PC-9 (cell line): Measurements from ENCODE around the gene FAF1. TPM values are rescaled to one million over a fixed set of nuclear protein-coding genes. Genes with fewer than 3 reads are reported as not detected.

Experiments used
- BruUV-seq: library from RNA; stranded (reverse); fragments of 400-500 nt; replicated peaks from 2 replicates; lab custom pipeline; 2021; lab: Mats Ljungman, UMichigan
- CTCF ChIA-PET: fragments of 300-600 bp; sonication (Branson Sonifier 250); formaldehyde crosslinking; loops from one replicate; lab custom pipeline; 2022; ENCODE audit warnings: antibody characterized with exemption; lab: Charles Lee
- POLR2A ChIA-PET: fragments of 300-600 bp; sonication (Branson Sonifier 250); formaldehyde crosslinking; loops from one replicate; lab custom pipeline; 2022; ENCODE audit warnings: antibody characterized with exemption; ENCODE audit not compliant: unreplicated experiment; lab: Charles Lee
- DNase-seq, 2 experiments: peaks; one replicate each; pipeline versions ENCODE4 v3.0.0 to v3.0.0-alpha.2; 2015 to 2022; ENCODE audit warnings: mixed read lengths in 1 of 2
- H2AFZ ChIP-seq: fragments of 200-600 bp; sonication (generic); 2 replicates; pipeline ENCODE4 v1.8.1; 2017; ENCODE audit warnings: antibody characterized with exemption
- H3F3A ChIP-seq: fragments of 200-600 bp; sonication (generic); 2 replicates; pipeline ENCODE4 v1.8.1; 2017; ENCODE audit warnings: antibody characterized with exemption, mild to moderate bottlenecking, low read depth; ENCODE audit not compliant: insufficient read depth
- H3K27ac ChIP-seq: fragments of 200-600 bp; sonication (generic); 2 replicates; pipeline ENCODE4 v1.6.1; 2016; ENCODE audit warnings: mixed run types
- H3K27me3 ChIP-seq: fragments of 200-600 bp; sonication (generic); 2 replicates; pipeline ENCODE4 v1.6.1; 2016; ENCODE audit warnings: low read depth, mixed run types; ENCODE audit not compliant: insufficient read depth
- H3K36me3 ChIP-seq: fragments of 200-600 bp; sonication (generic); 2 replicates; pipeline ENCODE4 v1.6.1; 2016; ENCODE audit warnings: low read depth, mixed run types
- H3K4me1 ChIP-seq: fragments of 200-600 bp; sonication (generic); replicated peaks from 2 replicates; pipeline ENCODE4 v1.6.1; 2016; ENCODE audit warnings: mixed run types; ENCODE audit not compliant: insufficient read depth
- H3K4me2 ChIP-seq: fragments of 200-600 bp; sonication (generic); 2 replicates; pipeline ENCODE4 v1.6.1; 2017; ENCODE audit warnings: mixed run types
- H3K4me3 ChIP-seq: fragments of 200-600 bp; sonication (generic); 2 replicates; pipeline ENCODE4 v1.6.1; 2016; ENCODE audit warnings: mixed run types
- H3K79me2 ChIP-seq: fragments of 200-600 bp; sonication (generic); 2 replicates; pipeline ENCODE4 v1.6.1; 2017; ENCODE audit warnings: low read depth, mixed run types
- H3K9me2 ChIP-seq: fragments of 200-600 bp; sonication (generic); 2 replicates; pipeline ENCODE4 v1.8.1; 2017; ENCODE audit warnings: mild to moderate bottlenecking; ENCODE audit not compliant: insufficient read depth
- H3K9me3 ChIP-seq: fragments of 200-600 bp; sonication (generic); 2 replicates; pipeline ENCODE4 v1.8.1; 2016; ENCODE audit warnings: low read depth; ENCODE audit not compliant: insufficient read depth
- H4K20me1 ChIP-seq: fragments of 200-600 bp; sonication (generic); 2 replicates; pipeline ENCODE4 v1.8.1; 2017; ENCODE audit not compliant: insufficient read depth
- CTCF ChIP-seq: fragments of 200-600 bp; sonication (generic); conservative IDR thresholded peaks from 2 replicates; pipeline ENCODE4 v1.6.1; 2017; ENCODE audit warnings: mixed run types, antibody characterized with exemption, mild to moderate bottlenecking, moderate library complexity
- EZH2 ChIP-seq: fragments of 200-600 bp; sonication (generic); IDR thresholded peaks from 2 replicates; pipeline ENCODE4 v1.8.0; 2017; ENCODE audit warnings: antibody characterized with exemption, low read depth
- intact Hi-C: fragments of 100-400 bp; cut with micrococcal nuclease; formaldehyde crosslinking; loops from one replicate; pipeline ENCODE4 v1.10.0; 2022; ENCODE audit not compliant: unreplicated experiment
- total RNA-seq: library from RNA; stranded (reverse); gene quantifications from 2 replicates; pipeline ENCODE4 v1.2.3, GENCODE V29; 2021

The FAF1 gene
- total RNA-seq, 1 experiment from 2014 or later, result 105 TPM

- no peak for DNase-seq
- Histone ChIP-seq H3K79me2 (peaks cover 14% of the 10 kb centered on the region), H3K27me3 (no peaks in the 10 kb centered on the region), H3K27ac (no peak overlapping the region), H3K9me3 (no peaks in the 10 kb centered on the region), H3F3A (0 out of 2 replicates have a peak, but pooled peaks cover 10% of the 10 kb centered on the region), H4K20me1 (no peaks in the 10 kb centered on the region; the same call in 1 of the 2 replicates), H3K4me3 (no peak overlapping the region), H3K9me2 (no peaks in the 10 kb centered on the region), H3K36me3 (no peaks in the 10 kb centered on the region; the same call in 1 of the 2 replicates), H3K4me2 (no peak overlapping the region), H3K4me1 (no peaks in the 10 kb centered on the region), H2AFZ (no peak overlapping the region)
- BruUV-seq, result no TSS peak
- POLR2A ChIA-PET, result no interaction called here
- CTCF ChIA-PET, result no interaction called here
- TF ChIP-seq EZH2 (no peak), CTCF (no peak)
- intact Hi-C loops, result no loop called here
Measured at GRCh38 chr1:50852889-50853288, 107.2 kb downstream of the FAF1 start.

- intact Hi-C loops, result no loop called here
- Histone ChIP-seq H2AFZ (no peak overlapping the region), H3K79me2 (peaks cover 17% of the 10 kb centered on the region), H3K27me3 (no peaks in the 10 kb centered on the region), H3K4me2 (no peak overlapping the region), H3K9me2 (no peaks in the 10 kb centered on the region), H3K9me3 (no peaks in the 10 kb centered on the region), H3K4me1 (no peaks in the 10 kb centered on the region), H3K36me3 (no peaks in the 10 kb centered on the region; the same call in 1 of the 2 replicates), H4K20me1 (no peaks in the 10 kb centered on the region; the same call in 1 of the 2 replicates), H3K4me3 (no peak overlapping the region), H3F3A (0 out of 2 replicates have a peak, but pooled peaks cover 10% of the 10 kb centered on the region), H3K27ac (no peak overlapping the region)
- CTCF ChIA-PET, result interaction anchor here (0.7 kb wide), 1 partner anchor 16 kb away, joined by 11 read pairs; no protein-coding TSS in a partner anchor
- BruUV-seq, result no TSS peak
- POLR2A ChIA-PET, result no interaction called here
- no peak for DNase-seq
- no peak for TF ChIP-seq EZH2
- no peak for TF ChIP-seq CTCF
Measured at GRCh38 chr1:50851466-50851865, 108.6 kb downstream of the FAF1 start.

GRCh38 chr1:50851034-50851433 is 109.0 kb downstream of the FAF1 start:
- peaks cover 22% of the 10 kb centered on the region for H3K79me2 ChIP-seq
- H3K9me3 ChIP-seq, result no peaks in the 10 kb centered on the region
- TF ChIP-seq EZH2, result no peak
- no peak for TF ChIP-seq CTCF
- H3F3A ChIP-seq, result 0 out of 2 replicates have a peak, but pooled peaks cover 7% of the 10 kb centered on the region
- no peaks in the 10 kb centered on the region; the same call in 1 of the 2 replicates for H4K20me1 ChIP-seq
- intact Hi-C loops, result no loop called here
- H3K9me2 ChIP-seq, result no peaks in the 10 kb centered on the region
- H2AFZ ChIP-seq, result no peak overlapping the region
- no peak for DNase-seq
- no peaks in the 10 kb centered on the region for H3K27me3 ChIP-seq
- BruUV-seq, result no TSS peak
- H3K4me2 ChIP-seq, result no peak overlapping the region
- CTCF ChIA-PET, result interaction anchor here (0.7 kb wide), 1 partner anchor 17 kb away, joined by 11 read pairs; no protein-coding TSS in a partner anchor
- no peak overlapping the region for H3K4me3 ChIP-seq
- H3K36me3 ChIP-seq, result no peaks in the 10 kb centered on the region; the same call in 1 of the 2 replicates
- no peak overlapping the region for H3K27ac ChIP-seq
- POLR2A ChIA-PET, result no interaction called here
- H3K4me1 ChIP-seq, result no peaks in the 10 kb centered on the region
